Measurements from ENCODE around the gene EVI5L.
"Not testable (repeated sequence)": the region's sequence is repeated elsewhere in the genome, so short reads cannot be mapped to it uniquely, and the experiment has no call there.

Gene EVI5L

GRCh38 chr19:7846155-7846646 lies 16.2 kb downstream of the EVI5L start:
- DNase-seq (ENCODE audit: low spot score) = no peak

GRCh38 chr19:7847664-7848063 lies 17.6 kb downstream of the EVI5L start:
- DNase-seq (ENCODE audit: low spot score) = no peak

- no peak for DNase-seq (ENCODE audit: low spot score)
Observed at GRCh38 chr19:7848779-7849457, 18.9 kb downstream of the EVI5L start.

GRCh38 chr19:7849631-7849999 lies 19.6 kb downstream of the EVI5L start:
- no peak for DNase-seq (ENCODE audit: low spot score)

- DNase-seq (ENCODE audit: low spot score) = no peak
Observed at GRCh38 chr19:7850000-7850813, 20.2 kb downstream of the EVI5L start.

- no peak for DNase-seq (ENCODE audit: low spot score)
Observed at GRCh38 chr19:7850945-7851622, 21.1 kb downstream of the EVI5L start.

- DNase-seq (ENCODE audit: low spot score) = no peak
Observed at GRCh38 chr19:7851623-7852500, 21.8 kb downstream of the EVI5L start.

- DNase-seq (ENCODE audit: low spot score) = peak; percentile 89
Observed at GRCh38 chr19:7852851-7853769, 23.1 kb downstream of the EVI5L start.

- no peak for DNase-seq (ENCODE audit: low spot score)
Observed at GRCh38 chr19:7853770-7854128, 23.7 kb downstream of the EVI5L start.

- DNase-seq (ENCODE audit: low spot score) = no peak
Observed at GRCh38 chr19:7855426-7856108, 25.5 kb downstream of the EVI5L start.

GRCh38 chr19:7856109-7856591 lies 26.1 kb downstream of the EVI5L start:
- no peak for DNase-seq (ENCODE audit: low spot score)

- DNase-seq (ENCODE audit: low spot score) = no peak
Observed at GRCh38 chr19:7856679-7857663, 27.0 kb downstream of the EVI5L start.

- no peak for DNase-seq (ENCODE audit: low spot score)
Observed at GRCh38 chr19:7857727-7858108, 27.7 kb downstream of the EVI5L start.

- DNase-seq (ENCODE audit: low spot score) = no peak
Observed at GRCh38 chr19:7858109-7858770, 28.2 kb downstream of the EVI5L start.

- not testable (repeated sequence) for DNase-seq (ENCODE audit: low spot score)
Observed at GRCh38 chr19:7859087-7859486, 29.1 kb downstream of the EVI5L start.

GRCh38 chr19:7859831-7860713 lies 30.1 kb downstream of the EVI5L start:
- DNase-seq (ENCODE audit: low spot score) = no peak
